SKM-1 (cell line): ENCODE measurements around the gene LMO3.
A peak's percentile ranks its signal among the peaks of the same experiment; 100 is the strongest.

Source experiments
- DNase-seq: peaks from one replicate; lab custom pipeline; 2025; ENCODE audit not compliant: unreplicated experiment; lab: John Stamatoyannopoulos, UW

Gene LMO3

DNA sequence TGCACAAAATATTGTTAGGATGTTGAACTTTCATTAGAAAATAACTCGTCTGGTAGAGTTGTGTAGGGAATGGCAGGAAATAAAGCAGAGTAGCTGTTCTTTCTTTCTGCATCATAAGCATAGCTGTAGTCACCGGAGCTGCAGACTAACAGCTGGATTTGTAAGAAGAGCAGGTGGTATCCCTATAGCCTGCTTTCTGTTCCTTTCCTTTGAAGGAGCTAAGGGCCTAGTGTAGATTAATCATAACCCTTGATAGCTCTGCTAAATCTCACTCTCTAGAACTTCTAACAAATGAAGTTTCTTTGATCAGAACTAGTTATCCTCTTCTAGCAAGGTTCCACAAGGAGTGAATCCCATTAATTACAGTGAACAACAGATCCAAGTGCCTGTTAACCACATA, 3.5 kb downstream of the LMO3 start:
- DNase-seq, result no peak

- DNase-seq, result no peak
Measured at GRCh38 chr12:16600525-16600924, 5.4 kb downstream of the LMO3 start.

GRCh38 chr12:16599081-16599480, 6.9 kb downstream of the LMO3 start:
- DNase-seq, result no peak

GRCh38 chr12:16594797-16595196, 11.2 kb downstream of the LMO3 start:
- no peak for DNase-seq

DNA sequence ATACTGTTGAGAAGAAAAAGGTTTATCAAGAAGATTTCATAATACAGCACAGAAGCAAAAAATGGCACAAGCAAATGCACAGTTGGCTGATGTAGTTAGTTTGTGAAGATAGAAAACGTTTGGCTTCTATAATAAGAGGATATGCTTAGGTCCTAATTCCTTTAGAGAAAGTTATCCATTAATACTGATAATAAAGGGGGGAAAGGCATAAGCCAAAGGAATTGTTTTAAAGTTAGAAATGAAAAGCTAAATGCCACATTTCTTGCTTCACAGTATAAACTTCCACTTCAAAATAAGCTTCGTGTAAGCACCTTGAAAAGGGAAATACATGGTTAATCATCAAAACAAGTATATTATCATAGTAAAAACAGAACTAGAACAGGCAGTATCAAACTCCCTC, 12.4 kb downstream of the LMO3 start:
- no peak for DNase-seq

DNA sequence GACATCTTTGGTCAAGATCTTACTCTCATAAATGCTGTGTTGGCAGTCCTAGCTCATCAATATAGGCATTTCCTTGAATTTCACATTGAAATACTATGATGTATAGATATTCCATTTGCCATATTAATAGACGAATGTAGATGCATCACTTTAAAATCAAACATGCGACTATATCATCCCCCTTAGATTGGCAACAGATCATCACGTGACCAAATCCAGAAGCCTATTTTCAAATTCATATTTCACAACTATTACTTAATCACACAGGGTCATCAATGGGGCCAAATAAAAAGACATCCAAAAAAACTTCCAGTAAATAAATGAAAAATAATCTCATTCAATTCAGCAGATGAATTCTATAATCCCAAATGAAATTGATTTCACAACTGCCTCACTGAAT, 15.3 kb downstream of the LMO3 start:
- DNase-seq, result no peak

- no peak for DNase-seq
Measured at GRCh38 chr12:16588812-16589211, 17.1 kb downstream of the LMO3 start.

DNA sequence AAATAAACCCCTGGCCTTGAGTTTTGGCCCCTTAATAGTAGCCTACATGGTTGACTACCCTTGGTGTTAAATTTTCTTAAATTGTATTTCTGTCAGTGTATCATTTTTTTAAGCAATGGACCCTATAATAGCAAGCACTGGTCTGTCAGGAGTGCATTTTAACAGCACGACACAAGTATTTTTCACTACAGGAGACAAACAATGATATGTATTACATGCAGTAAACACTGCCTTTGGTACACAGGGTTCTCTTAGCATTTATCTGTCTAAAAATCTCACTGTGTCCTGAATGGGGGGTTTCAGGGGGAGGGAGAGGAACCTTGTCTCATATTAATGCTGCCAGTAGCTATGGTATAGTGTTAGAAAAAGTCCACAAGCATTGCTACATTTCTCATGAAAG, 18.4 kb downstream of the LMO3 start:
- no peak for DNase-seq

DNA sequence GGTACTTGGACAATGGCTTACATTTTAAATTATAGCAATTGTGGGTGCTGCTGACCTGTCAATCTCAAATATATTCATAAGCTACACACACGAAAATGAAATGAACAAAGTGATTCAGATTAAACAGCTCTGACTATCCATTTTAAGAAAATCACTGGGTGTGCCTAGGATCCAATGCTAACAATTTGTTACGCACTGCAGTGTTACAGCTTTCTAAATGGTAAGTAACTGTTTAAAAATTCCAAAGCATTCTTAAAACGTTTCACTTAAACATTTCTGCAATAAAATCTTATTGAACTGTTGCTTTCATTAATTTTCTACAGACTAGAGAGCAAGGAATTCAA, 18.9 kb downstream of the LMO3 start:
- DNase-seq, result no peak

- DNase-seq, result no peak
Measured at GRCh38 chr12:16586350-16587109, 19.4 kb downstream of the LMO3 start.

DNA sequence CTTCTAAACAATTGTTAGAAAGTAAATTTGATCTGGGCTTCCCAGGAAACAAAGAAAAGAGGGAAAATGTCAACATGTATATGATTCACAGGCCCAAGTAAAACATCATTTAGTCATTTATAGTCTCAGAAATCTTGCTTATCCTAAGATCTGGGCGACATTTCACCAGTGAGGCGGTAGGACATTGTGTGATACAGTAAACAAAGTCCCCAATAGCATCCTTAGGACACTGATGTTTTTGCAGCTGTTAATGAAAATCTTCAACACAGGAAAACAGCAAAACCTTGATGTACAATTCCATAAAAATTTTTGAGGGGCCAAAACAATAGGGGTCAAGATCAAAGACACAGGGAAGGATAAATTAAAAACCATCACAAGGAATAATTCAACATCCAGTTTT, 20.2 kb downstream of the LMO3 start:
- no peak for DNase-seq

DNA sequence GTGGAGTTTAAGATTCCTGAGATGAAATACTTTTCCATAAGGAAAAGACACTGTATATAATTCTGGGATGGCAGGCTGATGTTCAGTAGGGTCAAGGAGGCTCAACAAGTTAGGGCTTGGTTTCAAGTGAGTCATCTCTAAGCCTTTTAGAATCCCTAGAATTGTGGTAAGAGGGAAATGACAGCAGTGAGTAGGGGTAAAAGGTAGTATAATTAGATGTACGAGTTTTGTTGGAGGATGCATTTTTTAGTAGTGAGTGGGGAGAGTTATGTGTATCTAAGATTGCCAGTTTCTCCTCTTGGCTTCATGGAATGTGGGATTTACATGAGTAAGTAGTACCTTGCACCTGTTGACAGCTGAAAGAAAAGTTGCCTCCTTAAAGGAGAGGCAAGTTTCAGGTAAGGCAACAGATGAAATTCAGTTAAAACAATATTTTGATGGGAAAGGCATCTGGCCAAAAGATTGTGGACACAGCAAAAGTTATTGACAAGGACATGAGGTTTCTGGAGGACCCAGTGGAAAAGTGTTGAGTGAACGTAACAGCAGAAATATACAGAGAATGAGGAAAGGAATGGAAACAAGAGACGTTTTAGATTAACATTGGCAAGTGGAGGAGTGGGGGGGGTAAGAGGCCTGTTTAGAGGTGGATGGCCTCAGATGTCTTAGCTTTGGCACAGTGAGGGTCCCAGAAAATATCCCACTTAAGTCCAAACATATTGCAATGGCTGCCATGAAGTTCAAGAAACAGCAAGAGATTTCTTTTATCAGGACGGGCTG, 21.8 kb downstream of the LMO3 start:
- DNase-seq, result no peak

- no peak for DNase-seq
Measured at GRCh38 chr12:16581416-16581815, 24.5 kb downstream of the LMO3 start.

DNA sequence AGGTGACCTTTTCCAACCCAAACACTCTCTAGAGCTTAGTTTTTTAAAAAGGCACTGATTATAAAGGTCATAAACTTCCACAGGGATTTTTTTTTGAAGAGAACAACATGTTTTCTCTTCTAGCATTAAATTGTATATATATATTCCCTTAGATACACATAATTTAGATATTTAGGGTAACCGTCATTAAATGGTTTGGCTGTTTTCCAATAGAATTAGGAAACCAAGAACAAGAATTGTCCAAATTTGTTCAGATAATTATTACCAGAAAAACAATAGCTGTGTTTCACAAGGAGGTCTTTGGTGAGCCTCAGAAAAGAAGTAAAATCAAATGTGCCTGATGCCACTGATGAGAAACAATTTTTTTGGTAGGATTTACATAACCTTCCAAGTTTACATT, 26.9 kb downstream of the LMO3 start:
- no peak for DNase-seq

DNA sequence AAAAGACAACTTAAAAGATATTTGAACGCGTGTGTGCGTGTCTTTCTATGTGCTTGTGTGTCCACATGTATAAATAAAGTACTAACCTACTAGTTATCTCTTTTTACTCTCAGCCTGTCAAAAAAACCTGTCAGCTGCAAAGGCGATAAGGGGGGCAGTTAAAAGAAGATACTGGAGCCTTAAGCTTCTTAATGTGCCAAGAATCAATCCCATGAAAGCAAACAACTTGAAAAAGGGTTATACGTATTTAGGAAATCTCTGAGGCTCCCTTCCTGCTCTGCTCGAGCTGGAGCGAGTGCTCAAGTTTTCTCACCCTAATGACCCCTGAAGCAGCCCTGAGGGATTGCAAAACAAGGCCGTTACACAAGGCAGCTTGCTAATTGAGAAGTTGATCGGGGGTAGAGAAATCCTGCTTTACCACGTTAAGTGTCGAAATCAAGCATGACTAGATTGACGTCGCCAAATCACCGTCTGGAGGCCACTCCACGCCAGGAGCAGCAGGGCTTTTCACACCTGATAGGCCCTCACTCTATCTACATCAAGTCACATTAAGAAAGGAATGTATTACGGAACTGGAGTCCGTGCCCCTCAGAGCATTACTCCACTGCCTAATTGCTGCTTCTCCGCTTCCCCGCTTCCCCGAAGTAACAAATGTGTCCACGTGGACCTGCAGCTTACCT, 32.4 kb downstream of the LMO3 start:
- peak; percentile 56 for DNase-seq

GRCh38 chr12:16568873-16569272, 37.1 kb downstream of the LMO3 start:
- no peak for DNase-seq

DNA sequence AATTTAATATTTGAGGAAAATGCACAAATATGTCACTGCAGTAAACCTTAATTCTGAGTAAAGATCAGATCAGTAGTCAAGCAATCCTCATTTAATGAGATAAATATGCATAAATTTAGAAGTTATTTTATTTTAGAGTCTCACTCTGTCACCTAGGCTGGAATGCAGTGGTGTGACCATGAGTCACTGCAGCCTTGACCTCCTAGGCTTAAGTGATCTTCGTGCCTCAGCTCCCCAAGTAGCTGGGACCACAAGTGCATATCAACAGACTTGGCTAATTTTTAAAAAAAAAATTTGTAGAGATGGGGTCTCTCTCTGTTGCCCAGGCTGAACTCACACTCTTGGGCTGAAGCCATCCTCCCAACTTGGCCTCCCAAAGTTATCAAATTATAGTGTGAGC, 41.3 kb downstream of the LMO3 start:
- DNase-seq, result no peak

- no peak for DNase-seq
Measured at GRCh38 chr12:16563504-16563903, 42.5 kb downstream of the LMO3 start.

DNA sequence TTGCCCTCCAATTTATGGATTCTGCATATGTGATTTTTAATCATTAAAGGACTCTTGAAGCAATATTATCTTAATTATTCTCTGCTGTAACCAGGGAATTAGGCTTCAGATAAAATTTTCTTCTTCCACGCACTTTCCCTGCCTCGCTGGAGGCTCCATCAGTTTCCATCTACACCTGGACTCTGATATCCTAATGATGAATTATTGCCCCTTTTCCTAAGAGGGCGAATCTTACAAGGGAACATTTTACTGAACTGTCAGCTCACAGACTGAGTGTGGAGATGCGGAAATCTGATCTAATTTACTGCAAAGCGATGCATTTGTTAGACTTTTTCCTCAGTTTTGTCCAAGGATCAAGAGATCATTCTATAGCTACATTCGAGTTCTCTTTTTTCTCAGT, 43.0 kb downstream of the LMO3 start:
- DNase-seq, result no peak

DNA sequence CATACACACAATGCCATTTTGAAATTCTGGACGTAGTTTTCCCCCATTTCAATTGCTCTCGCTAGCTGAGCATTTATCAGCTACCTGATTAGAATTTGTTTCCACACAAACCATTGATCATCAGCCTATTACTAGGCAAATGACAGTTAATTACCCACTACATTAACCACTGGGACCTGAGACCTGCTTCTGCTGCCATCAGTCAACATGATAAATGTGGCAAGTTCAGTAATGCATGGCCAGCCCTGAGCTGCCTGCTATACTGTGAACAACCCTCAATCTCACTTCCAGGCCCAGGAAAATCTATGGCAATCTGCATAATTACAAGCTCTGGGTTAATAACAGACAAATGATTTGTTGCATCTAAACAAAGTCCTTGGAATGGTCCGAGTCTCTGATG, 43.5 kb downstream of the LMO3 start:
- no peak for DNase-seq

GRCh38 chr12:16560273-16560672, 45.7 kb downstream of the LMO3 start:
- DNase-seq, result no peak

- no peak for DNase-seq
Measured at GRCh38 chr12:16555630-16556029, 50.3 kb downstream of the LMO3 start.
